DOHH2 (cell line): ENCODE results near the gene INPP5F.

ENCODE experiments used
- CTCF ChIP-seq: fragments of 200-600 bp; sonication (generic); IDR thresholded peaks from one replicate; pipeline ENCODE4 v1.5.1; 2014; ENCODE audit warnings: antibody characterized with exemption, mild to moderate bottlenecking, low read depth, low read length; ENCODE audit not compliant: poor library complexity, severe bottlenecking
- EZH2phosphoT487 ChIP-seq: fragments of 200-600 bp; sonication (generic); IDR thresholded peaks from 2 replicates; pipeline ENCODE4 v1.6.1; 2017; ENCODE audit warnings: borderline replicate concordance, mild to moderate bottlenecking, antibody characterized with exemption, low read length, moderate library complexity, mixed read lengths

- TF ChIP-seq CTCF, result no peak
- TF ChIP-seq EZH2phosphoT487, result no peak
These were observed 45.1 kb downstream of the INPP5F start for GRCh38 chr10:119770928-119771327.
